H7 (cell line): ENCODE results near the gene TMED1. TPM values are rescaled to one million over a fixed set of nuclear protein-coding genes. Genes with fewer than 3 reads are reported as not detected.
A peak's percentile ranks its signal among the peaks of the same experiment; 100 is the strongest.

Experiments used
- DNase-seq: peaks from one replicate; pipeline ENCODE4 v3.0.0; 2012
- H3K27me3 ChIP-seq: 2 replicates; pipeline ENCODE4 v1.6.0; 2011; ENCODE audit warnings: mild to moderate bottlenecking, low read length; ENCODE audit not compliant: control insufficient read depth, insufficient read depth
- H3K36me3 ChIP-seq: replicated peaks from 2 replicates; pipeline ENCODE4 v1.5.1; 2011; ENCODE audit warnings: low read length; ENCODE audit not compliant: control insufficient read depth, insufficient read depth
- H3K4me3 ChIP-seq: 2 replicates; pipeline ENCODE4 v1.5.1; 2011; ENCODE audit warnings: low read depth, mild to moderate bottlenecking, control low read depth, low read length, moderate library complexity; ENCODE audit not compliant: insufficient read depth
- total RNA-seq: library from RNA; depleted of rRNA; stranded (reverse); fragments of >200 nt; shearing (Covaris generic); gene quantifications from 2 replicates; pipeline ENCODE4 v1.2.3, GENCODE V29; 2014

Gene TMED1
- total RNA-seq, 1 experiment from 2014 or later, result 49.5 TPM

DNA sequence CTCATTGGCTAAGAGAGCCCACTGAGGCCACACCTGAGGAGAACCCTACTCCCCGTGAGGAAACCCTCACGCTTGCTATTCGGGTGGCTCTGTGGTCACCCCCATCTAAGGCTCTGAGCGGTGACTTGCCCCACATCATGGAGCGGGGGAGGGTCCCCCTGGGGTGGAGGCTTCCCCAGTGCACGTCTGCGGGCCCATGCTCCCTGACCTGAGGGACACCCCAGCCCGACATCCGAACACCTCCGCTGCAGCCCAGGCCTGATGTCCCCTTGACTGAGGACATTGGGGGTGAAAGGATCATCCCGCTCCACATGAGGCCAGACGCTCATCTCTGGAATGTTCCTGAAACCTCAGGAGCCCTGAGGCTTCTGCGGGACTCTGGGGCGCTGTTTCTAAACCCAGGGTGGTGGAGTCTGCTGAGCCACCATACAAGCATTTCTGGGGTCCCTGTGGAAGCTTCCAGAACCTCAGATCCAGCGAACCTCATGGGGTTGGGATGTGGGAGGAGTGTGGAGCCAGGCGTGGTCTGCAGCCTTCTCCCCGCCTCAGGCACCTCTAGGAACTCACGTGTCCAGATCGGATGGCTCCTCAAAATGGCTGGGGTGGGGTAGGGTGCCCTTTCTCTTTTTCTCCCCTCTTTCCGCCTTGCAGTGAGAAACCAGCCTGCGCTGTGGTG, 19.9 kb downstream of the TMED1 start:
- Histone ChIP-seq H3K27me3 (no peaks in the 10 kb centered on the region), H3K36me3 (peaks cover 8% of the 10 kb centered on the region), H3K4me3 (no peak overlapping the region)
- no peak for DNase-seq

DNA sequence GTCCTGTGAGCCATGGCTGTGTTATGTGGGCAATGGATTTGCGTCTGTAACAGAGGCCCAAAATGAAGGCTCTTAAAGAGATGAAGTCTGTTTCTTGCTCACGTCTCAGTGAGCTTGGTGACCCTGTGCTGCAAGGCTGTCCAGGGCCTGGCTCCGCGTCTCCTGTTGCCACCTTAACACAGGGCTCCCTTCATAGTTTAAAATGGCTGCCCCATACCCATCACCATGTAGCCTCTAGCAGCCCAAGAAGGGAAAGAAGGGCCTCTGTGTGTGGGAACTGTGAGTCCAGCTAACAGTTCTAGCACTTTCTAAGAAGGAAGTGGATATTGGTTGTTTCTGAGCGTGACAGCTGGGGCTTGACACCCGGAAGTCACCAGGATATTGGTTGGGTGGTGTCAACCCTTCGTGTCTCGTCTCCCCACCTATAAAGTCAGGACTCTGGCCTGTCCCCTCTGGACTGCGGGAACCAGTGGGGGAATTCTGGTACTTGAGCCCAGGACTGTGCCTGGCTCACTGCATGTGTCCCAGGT, 20.9 kb downstream of the TMED1 start:
- H3K36me3 ChIP-seq, result peaks cover 4% of the 10 kb centered on the region
- H3K4me3 ChIP-seq, result no peak overlapping the region
- no peaks in the 10 kb centered on the region for H3K27me3 ChIP-seq
- no peak for DNase-seq

DNA sequence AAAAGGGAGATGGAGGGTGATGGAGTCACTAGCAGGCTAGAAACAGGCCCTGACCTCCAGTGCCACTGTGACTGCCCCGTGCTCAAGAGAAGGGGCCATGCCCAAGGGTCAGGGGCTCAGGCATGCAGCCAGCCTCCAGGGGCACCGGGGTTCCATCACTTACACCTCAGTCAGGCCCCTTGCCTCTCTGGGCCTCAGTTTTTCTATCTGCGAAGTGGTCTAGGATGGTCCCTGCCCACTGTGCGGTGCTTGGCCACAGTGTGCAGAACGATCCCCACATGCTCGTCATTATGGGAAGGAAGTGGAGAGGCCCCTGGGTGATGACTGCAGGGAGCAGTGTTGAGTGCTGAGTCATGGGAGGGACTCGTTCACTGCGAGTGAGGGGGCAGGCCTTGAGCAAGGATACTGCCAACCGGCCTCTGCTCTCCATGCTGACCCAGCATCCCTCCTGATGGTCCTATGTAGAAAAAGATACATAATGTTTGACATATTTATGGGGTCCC, 23.1 kb downstream of the TMED1 start:
- Histone ChIP-seq H3K4me3 (no peak overlapping the region), H3K36me3 (peaks cover 3% of the 10 kb centered on the region), H3K27me3 (no peaks in the 10 kb centered on the region)
- no peak for DNase-seq

DNA sequence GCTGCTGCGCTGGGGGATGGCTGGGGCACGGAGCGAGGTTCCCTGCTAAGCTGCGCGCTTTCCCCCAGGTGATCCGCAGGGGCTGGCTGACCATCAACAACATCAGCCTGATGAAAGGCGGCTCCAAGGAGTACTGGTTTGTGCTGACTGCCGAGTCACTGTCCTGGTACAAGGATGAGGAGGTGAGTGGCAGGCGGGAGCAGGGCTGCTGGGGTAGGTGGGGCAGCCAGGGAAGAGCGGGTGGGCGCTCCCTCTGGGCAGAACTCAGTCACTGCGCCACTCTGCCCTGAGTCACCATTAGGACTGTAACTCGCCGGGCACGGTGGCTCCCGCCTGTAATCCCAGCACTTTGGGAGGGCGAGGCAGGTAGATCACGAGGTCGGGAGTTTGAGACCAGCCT, 23.8 kb downstream of the TMED1 start:
- Histone ChIP-seq H3K27me3 (no peaks in the 10 kb centered on the region), H3K36me3 (peaks cover 3% of the 10 kb centered on the region), H3K4me3 (no peak overlapping the region)
- no peak for DNase-seq

DNA sequence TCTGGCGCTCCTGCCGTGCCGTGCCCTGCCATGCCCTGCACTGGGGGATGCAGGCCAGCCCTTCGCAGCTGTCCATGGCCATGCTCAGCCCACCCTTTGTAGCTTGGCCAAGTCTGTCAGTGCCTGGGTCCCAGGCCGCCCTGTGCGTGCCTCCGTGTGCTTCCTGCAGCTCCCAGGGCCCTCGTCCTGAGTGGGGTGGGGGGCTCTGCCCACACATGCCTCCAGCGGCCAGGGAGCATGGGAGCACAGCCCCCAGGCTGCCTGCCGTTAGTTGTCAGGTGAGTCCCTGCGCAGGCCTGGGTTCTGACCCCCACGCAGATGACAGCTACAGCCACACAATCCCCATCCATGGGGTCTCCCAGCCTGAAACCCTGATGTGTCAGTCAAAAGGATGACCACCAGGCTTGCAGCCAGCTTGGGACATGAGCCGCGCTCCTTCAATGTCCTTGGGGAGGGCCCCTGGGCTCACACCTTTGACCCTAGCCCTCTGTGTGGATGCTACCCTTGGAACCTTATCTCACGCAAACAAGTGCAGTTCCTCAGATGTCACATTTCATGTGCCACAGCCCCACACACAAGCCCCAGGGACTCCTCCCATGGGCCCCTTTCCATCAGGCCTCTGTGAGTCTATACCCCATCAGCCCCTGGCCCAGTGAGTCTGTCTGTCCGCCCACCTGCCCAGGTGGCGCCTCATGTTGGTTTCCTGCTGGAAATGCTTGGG, 24.5 kb downstream of the TMED1 start:
- no peak overlapping the region for H3K4me3 ChIP-seq
- peaks cover 3% of the 10 kb centered on the region for H3K36me3 ChIP-seq
- no peaks in the 10 kb centered on the region for H3K27me3 ChIP-seq
- no peak for DNase-seq

DNA sequence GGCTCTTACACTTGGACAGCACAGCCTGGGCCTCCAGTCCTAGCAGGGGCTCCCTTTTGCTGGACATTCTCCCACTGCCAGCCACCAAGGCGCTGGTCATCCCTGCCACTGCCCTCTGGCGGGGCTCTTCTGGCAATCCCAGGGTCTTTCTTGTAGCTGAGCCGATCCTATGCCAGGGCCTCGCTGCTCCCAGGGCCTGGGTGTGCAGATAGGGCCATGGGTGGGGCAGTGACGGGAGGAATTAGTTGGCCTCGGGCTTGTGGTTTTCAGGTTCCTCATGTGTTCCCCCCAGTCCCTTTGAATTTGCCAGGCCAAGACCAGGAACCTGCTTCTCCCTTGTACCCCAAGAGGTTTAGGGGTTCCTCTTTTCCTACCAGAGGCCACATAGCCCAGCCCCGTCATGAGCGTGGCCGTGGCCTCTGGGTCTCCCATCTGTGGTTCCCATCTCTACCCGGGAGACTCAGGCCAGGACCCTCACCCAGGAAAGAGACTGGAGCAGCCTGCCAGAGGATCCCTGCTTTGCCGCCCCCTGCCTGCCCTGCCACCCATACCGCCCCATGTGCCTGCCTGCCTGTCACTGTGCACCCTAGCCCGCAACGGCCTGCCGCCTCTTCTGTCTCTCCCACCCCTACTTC, 26.2 kb downstream of the TMED1 start:
- DNase-seq, result no peak
- Histone ChIP-seq H3K36me3 (peaks cover 11% of the 10 kb centered on the region), H3K27me3 (no peaks in the 10 kb centered on the region), H3K4me3 (no peak overlapping the region)

DNA sequence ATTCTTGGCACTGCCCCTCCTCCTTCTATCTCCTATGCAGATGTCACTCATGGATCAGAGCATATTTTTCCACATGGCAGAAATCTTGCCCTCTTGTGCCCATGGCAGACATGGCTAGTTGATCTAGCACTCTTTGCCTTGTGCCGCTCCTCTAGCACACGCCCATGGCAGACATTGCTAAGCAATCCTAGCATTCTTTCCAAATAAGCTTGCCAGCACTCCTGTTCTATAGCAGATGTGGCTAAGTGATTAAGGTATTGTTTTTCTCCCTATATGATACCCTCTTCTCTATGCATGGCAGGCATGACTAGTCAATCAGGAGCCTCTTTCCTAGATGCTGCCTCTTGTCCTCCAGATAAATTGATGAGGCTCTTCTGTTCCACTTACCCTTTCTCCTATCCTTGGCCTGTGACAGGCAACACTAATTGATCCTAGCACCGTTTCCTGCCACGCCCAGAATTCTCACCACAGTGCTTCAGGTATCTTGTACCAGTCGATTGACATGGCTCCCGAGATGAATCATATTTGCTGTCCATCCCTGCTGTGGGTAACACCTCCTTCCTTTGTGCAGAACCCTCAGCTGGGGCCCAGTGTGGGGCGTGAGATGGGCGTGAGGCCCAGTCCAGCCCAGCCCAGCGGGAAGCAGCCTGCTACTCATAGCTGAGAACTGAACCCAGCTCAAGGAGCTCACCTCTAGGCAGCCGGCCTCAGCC, 26.9 kb downstream of the TMED1 start:
- Histone ChIP-seq H3K4me3 (no peak overlapping the region), H3K36me3 (peaks cover 12% of the 10 kb centered on the region), H3K27me3 (no peaks in the 10 kb centered on the region)
- no peak for DNase-seq

DNA sequence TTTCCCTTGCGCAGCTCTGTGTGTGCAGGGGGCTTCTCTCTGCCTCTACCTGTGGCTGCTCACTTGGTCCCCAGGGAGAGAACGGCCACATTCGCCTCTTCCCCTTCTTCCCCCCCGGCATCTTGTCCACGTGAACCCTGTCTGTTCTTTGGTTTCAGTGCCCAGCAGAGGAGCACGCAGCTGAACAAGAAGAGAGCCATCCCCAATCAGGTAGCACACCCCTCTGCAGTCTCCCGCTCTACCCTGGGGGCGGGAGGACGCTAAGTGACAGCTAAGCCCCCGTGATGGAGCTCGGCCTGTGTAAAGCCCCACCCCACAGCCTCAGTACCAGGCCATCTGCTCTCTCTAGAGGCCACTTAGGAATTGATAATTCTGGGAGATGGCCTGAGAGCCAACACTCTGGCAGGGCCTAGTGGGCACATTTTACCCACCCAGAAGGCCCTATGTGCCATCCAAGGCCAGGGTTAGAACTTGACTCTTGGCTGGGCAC, 30.2 kb downstream of the TMED1 start:
- no peaks in the 10 kb centered on the region for H3K27me3 ChIP-seq
- DNase-seq, result no peak
- peaks cover 19% of the 10 kb centered on the region for H3K36me3 ChIP-seq

DNA sequence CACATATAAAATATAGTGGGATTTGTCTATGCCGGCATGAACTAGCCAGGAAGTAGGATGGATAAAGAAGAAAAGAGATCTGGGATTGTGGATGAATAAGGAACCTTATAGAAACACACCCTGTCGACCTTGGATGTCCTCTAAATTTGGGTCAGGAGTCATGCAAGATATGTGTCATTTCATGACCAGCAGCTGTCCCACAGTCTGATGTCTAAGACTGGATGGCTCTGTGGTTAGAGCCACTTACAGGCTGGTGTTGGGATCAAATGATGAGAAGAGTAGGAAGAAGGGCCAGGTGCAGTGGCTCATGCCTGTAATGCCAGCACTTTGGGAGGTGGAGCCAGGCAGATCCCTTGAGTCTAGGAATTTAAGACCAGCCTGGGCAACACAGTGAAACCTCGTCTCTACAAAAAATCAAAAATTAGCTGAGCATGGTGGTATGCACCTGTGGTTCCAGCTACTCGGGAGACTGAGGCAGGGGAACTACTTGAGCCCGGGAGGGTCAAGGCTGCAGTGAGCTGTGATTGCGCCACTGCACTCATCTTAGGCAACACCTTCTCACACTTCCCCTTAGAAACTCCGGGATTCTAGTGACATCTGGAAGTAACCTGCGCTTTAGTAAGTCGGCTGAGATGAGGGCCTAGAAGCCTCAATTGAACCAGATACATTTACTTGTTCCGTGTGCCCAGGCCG, 30.8 kb downstream of the TMED1 start:
- H3K36me3 ChIP-seq, result peaks cover 19% of the 10 kb centered on the region
- no peaks in the 10 kb centered on the region for H3K27me3 ChIP-seq
- H3K4me3 ChIP-seq, result no peak overlapping the region
- DNase-seq, result no peak

More for the DNA sequence above, 30.2 kb downstream of the TMED1 start:
- H3K4me3 ChIP-seq, result no peak overlapping the region

DNA sequence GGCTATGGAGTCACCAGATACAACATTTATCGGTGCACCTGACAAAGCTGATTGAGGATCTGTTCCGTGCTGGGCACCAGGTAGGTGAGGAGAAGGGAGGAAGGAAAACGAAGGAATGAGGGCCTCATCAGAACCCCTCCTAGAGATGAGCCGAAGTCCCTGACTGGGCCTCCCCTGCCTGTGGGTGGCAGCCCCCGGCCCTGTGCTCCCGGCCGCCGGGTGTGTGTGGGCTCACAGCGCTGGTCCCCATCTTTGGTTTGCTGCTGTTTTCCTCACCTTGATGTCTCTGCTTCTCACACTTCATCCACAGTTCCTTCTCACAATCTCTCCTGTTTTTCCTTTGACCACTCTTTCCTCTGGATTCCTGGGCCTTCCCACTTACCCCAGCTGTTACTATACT, 32.8 kb downstream of the TMED1 start:
- Histone ChIP-seq H3K4me3 (no peak overlapping the region), H3K27me3 (no peaks in the 10 kb centered on the region), H3K36me3 (peaks cover 20% of the 10 kb centered on the region)
- no peak for DNase-seq

DNA sequence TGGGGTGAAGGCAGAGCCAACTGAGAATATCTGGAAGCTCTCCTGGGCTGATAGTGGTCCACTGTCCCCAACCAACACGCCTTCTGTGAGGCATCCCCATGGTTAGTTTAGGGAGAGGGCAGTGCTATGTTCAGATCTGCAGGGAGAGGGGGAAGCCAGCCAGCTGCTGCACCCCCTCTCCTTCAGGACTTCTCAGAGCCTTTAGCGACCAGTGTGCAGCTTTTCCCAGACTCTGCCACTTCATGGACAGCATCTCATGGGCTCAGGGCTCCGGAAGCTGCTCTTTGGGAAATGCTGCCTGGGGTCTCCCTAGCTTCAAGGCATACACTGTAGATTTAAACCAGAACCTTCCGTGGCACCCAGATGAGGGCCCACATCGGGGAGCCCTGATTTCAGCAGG, 33.5 kb downstream of the TMED1 start:
- no peak for DNase-seq
- Histone ChIP-seq H3K36me3 (peaks cover 24% of the 10 kb centered on the region), H3K27me3 (no peaks in the 10 kb centered on the region), H3K4me3 (no peak overlapping the region)

DNA sequence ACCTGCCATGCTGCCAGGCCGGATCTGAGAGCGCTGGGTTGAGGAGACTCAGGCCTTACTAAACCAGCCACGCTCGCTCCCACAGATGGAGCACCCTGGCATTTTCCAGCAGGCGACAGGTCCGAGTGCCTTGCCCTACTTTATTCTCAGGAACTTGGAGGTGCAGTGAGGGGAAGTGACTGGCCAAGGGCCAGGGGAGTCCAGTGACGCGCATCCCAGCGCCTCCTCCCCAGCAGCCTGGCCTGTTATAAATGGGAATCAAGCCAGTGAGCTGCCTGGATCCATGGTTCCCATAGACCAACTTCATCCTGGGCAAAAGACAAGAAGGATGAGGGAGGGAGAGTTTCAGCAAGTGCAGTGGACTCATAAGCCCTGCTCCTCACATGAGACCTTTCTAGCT, 35.5 kb downstream of the TMED1 start:
- H3K27me3 ChIP-seq, result no peaks in the 10 kb centered on the region
- peak; percentile 22 for DNase-seq
- H3K36me3 ChIP-seq, result peaks cover 19% of the 10 kb centered on the region
- no peak overlapping the region for H3K4me3 ChIP-seq

DNA sequence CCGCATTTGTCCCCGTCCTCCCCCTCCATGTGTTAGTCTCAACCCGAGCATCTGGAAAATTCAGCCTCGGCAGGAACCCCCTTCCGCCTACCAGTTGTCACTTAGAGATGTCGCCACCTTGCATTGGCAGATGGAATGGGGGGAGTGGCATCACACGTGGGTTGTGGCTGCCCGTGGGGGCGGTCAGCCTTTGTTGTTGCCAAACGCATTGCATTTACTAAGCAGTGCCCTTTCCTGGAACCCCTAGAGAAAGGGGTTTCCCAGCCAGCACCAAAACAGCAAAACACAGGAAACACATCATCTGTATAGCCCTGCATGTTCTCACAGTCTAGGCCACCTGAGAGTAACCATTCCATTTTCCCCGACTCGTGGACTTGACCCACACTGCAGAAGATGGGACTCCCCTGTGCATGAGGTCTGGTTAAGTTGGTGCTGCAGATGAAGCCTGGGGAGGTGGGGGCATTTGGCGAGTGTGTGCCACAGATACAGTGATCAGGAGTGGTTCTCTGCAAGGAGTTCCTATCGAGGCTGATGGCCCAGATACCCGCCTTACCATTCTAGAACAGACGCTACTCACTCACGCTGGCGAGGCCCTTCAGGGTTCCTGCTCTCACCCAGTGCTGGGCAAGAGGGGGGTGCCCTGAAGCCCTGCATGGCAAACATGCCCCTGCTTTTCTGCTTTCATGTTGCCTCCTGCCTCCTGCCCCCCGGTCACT, 38.3 kb downstream of the TMED1 start:
- Histone ChIP-seq H3K4me3 (no peak overlapping the region), H3K27me3 (no peaks in the 10 kb centered on the region), H3K36me3 (peaks cover 16% of the 10 kb centered on the region)
- peak; percentile 47 for DNase-seq
